Upper lobe of left lung (tissue), 6 donors: Measurements from ENCODE around the gene RNF126. TPM values are rescaled to one million over a fixed set of nuclear protein-coding genes. Genes with fewer than 3 reads are reported as not detected.
A peak's percentile ranks its signal among the peaks of the same experiment; 100 is the strongest.

Source experiments
- ATAC-seq, 2 donors: fragments of 200-7000 bp; cut with Tn5 transposase; one replicate each; pipeline ENCODE4 v1.9.1; 2022; ENCODE audit warnings: mild to moderate bottlenecking in 2 of 2, moderate library complexity in 2 of 2; ENCODE audit not compliant: low FRiP score in 2 of 2
- DNase-seq, 2 donors: peaks; one replicate each; pipeline ENCODE4 v3.0.0-alpha.2; 2019 to 2020
- H3K27ac ChIP-seq, 4 donors: fragments of 200-600 bp; sonication (generic); one replicate each; pipeline ENCODE4 v1.5.1; 2016 to 2019
- H3K27me3 ChIP-seq, 4 donors: fragments of 200-600 bp; sonication (generic); one replicate each; pipeline ENCODE4 v1.5.1; 2017 to 2019
- H3K36me3 ChIP-seq, 4 donors: fragments of 200-600 bp; sonication (generic); one replicate each; pipeline ENCODE4 v1.5.1; 2016 to 2019
- H3K4me1 ChIP-seq, 4 donors: fragments of 200-600 bp; sonication (generic); one replicate each; pipeline ENCODE4 v1.5.1; 2018 to 2019
- H3K4me3 ChIP-seq, 4 donors: fragments of 200-600 bp; sonication (generic); one replicate each; pipeline ENCODE4 v1.5.1; 2017 to 2019; ENCODE audit warnings: mild to moderate bottlenecking in 2 of 4, moderate library complexity in 1 of 4
- H3K9me3 ChIP-seq, 4 donors: fragments of 200-600 bp; sonication (generic); one replicate each; pipeline ENCODE4 v1.5.1; 2018 to 2019
- CTCF ChIP-seq, 6 experiments: fragments of 450-650 bp in 4 of 6; fragments of 200-600 bp in 2 of 6; sonication (generic) in 2 of 6; IDR thresholded peaks; one replicate each; pipeline ENCODE4 v1.5.1; 2016 to 2019; ENCODE audit warnings: antibody characterized with exemption in 6 of 6
- EP300 ChIP-seq, 4 donors: sonication (generic); formaldehyde crosslinking; IDR thresholded peaks; one replicate each; pipeline ENCODE4 v1.5.1; 2017; ENCODE audit warnings: antibody characterized with exemption in 4 of 4, control low read depth in 2 of 4
- POLR2A ChIP-seq, 4 donors: fragments of 450-650 bp; IDR thresholded peaks; one replicate each; pipeline ENCODE4 v1.5.1; 2016 to 2017; ENCODE audit warnings: antibody characterized with exemption in 4 of 4, mild to moderate bottlenecking in 2 of 4
- POLR2AphosphoS5 ChIP-seq, 2 donors: sonication (generic); formaldehyde crosslinking; IDR thresholded peaks; one replicate each; pipeline ENCODE4 v1.5.1; 2017; ENCODE audit warnings: antibody characterized with exemption in 2 of 2
- WGBS, 2 donors: methylation state at CpG; one replicate each; pipeline ENCODE4 v1.1.5; 2017 to 2018; 5-methylcytosine and 5-hydroxymethylcytosine counted together
- total RNA-seq, 6 donors: library from RNA; depleted of rRNA in 4 of 6; stranded (reverse); fragments of >200 nt in 4 of 6; gene quantifications; one replicate each; pipeline versions ENCODE4 v1.1.0 to v1.2.1, GENCODE V29; 2016 to 2021
- donor health status: DM: no; HTN: no; CAD: no; lungs with moderate emphysema.
- donor health status: DM: no; HTN: yes; CAD: no; lungs with severe emphysema.

RNF126 gene
- total RNA-seq, 6 donors from 2014 or later: 36.7 to 106 (median 66.3) TPM

- no peaks in the 10 kb centered on the region for H3K27me3 ChIP-seq
- H3K4me3 ChIP-seq: no peak overlapping the region
- H3K36me3 ChIP-seq: peaks cover 29 to 93% (median 78%) of the 10 kb centered on the region in 4 donors
- H3K9me3 ChIP-seq: no peaks in the 10 kb centered on the region
- 91 to 94% methylated on average over 10 to 11 of the region's 11 CpGs for WGBS, 2 donors
- DNase-seq (peak in 1 of 2 donors; percentile 55), ATAC-seq (no peak)
- H3K27ac ChIP-seq: no peak overlapping the region
- TF ChIP-seq POLR2AphosphoS5 (IDR thresholded peaks at IDR 0.05) (no peak), EP300 (IDR thresholded peaks at IDR 0.05) (no peak), POLR2A (IDR thresholded peaks at IDR 0.05) (no peak), CTCF (IDR thresholded peaks at IDR 0.05) (no peak)
- H3K4me1 ChIP-seq: no peaks in the 10 kb centered on the region
Observed at GRCh38 chr19:650121-650520, 12.9 kb downstream of the RNF126 start.

GRCh38 chr19:648904-649801, 13.9 kb downstream of the RNF126 start:
- peaks cover 29 to 96% (median 85%) of the 10 kb centered on the region in 4 donors for H3K36me3 ChIP-seq
- H3K4me3 ChIP-seq: no peak overlapping the region
- no peaks in the 10 kb centered on the region for H3K27me3 ChIP-seq
- 90 to 96% methylated on average over 35 to 40 of the region's 53 CpGs for WGBS, 2 donors
- no peaks in the 10 kb centered on the region for H3K4me1 ChIP-seq
- no peaks in the 10 kb centered on the region for H3K9me3 ChIP-seq
- DNase-seq: peak in 1 of 2 donors; percentile 80
- no peak overlapping the region for H3K27ac ChIP-seq
- no peak for ATAC-seq
- TF ChIP-seq CTCF (IDR thresholded peaks at IDR 0.05) (no peak), POLR2A (IDR thresholded peaks at IDR 0.05) (no peak), POLR2AphosphoS5 (IDR thresholded peaks at IDR 0.05) (no peak), EP300 (IDR thresholded peaks at IDR 0.05) (no peak)

- no peak for ATAC-seq
- 89 to 91% methylated on average over 10 to 24 of the region's 29 CpGs for WGBS, 2 donors
- TF ChIP-seq POLR2AphosphoS5 (IDR thresholded peaks at IDR 0.05) (no peak), EP300 (IDR thresholded peaks at IDR 0.05) (no peak), POLR2A (IDR thresholded peaks at IDR 0.05) (no peak), CTCF (IDR thresholded peaks at IDR 0.05) (no peak)
Observed at GRCh38 chr19:648305-648704, 14.7 kb downstream of the RNF126 start.

GRCh38 chr19:647566-648284, 15.3 kb downstream of the RNF126 start:
- Histone ChIP-seq H3K9me3 (no peaks in the 10 kb centered on the region), H3K27me3 (no peaks in the 10 kb centered on the region), H3K36me3 (peaks cover 24 to 85% (median 73%) of the 10 kb centered on the region in 4 donors), H3K4me1 (no peaks in the 10 kb centered on the region), H3K4me3 (no peak overlapping the region), H3K27ac (no peak overlapping the region)
- WGBS, 2 donors: 93 to 94% methylated on average over 50 to 52 of the region's 52 CpGs
- no peak for ATAC-seq
- TF ChIP-seq CTCF (IDR thresholded peaks at IDR 0.05): no peak
- TF ChIP-seq EP300 (IDR thresholded peaks at IDR 0.05): no peak
- TF ChIP-seq POLR2A (IDR thresholded peaks at IDR 0.05): no peak
- TF ChIP-seq POLR2AphosphoS5 (IDR thresholded peaks at IDR 0.05): no peak
- peak in 1 of 2 donors; percentile 83 for DNase-seq

More at GRCh38 chr19:648305-648704, 14.7 kb downstream of the RNF126 start:
- Histone ChIP-seq H3K9me3 (no peaks in the 10 kb centered on the region), H3K4me1 (no peaks in the 10 kb centered on the region), H3K36me3 (peaks cover 27 to 90% (median 78%) of the 10 kb centered on the region in 4 donors), H3K27me3 (no peaks in the 10 kb centered on the region), H3K4me3 (no peak overlapping the region), H3K27ac (no peak overlapping the region)
- peak in 1 of 2 donors; percentile 79 for DNase-seq
